Fibroblast of pulmonary artery (primary cell): ENCODE data around the gene MAT1A.

Experiments used
- DNase-seq: peaks from one replicate; pipeline ENCODE4 v3.0.0-alpha.2; 2010; ENCODE audit warnings: low read depth
- H3K4me3 ChIP-seq: replicated peaks from 2 replicates; pipeline ENCODE4 v1.5.1; 2011; ENCODE audit warnings: low read depth, mild to moderate bottlenecking, control low read depth, low read length, moderate library complexity
- CTCF ChIP-seq: IDR thresholded peaks from 2 replicates; pipeline ENCODE4 v1.5.1; 2011; ENCODE audit warnings: mild to moderate bottlenecking, control low read depth, low read length, inconsistent platforms; ENCODE audit errors: missing control alignments

Gene MAT1A

DNA sequence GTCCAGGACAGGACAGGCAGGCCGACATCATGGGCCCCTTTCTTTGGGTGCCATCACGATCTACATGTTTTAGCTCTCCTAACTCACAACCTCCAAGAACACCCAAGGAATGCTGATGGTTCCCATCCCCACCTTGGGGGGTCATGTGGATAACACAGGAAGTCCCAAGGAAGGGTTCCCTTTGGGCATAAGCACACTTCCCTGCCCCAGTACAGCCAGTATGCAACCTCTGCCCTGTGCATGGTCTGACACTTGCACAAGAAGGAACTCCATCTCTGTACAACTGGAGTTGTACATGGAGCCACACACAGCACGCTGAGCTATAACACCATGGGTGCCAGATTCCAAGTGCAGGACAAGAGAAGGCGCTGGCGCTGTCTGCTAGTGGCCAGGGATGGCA, 11.0 kb downstream of the MAT1A start:
- H3K4me3 ChIP-seq: no peak overlapping the region
- TF ChIP-seq CTCF: no peak
- no peak for DNase-seq

DNA sequence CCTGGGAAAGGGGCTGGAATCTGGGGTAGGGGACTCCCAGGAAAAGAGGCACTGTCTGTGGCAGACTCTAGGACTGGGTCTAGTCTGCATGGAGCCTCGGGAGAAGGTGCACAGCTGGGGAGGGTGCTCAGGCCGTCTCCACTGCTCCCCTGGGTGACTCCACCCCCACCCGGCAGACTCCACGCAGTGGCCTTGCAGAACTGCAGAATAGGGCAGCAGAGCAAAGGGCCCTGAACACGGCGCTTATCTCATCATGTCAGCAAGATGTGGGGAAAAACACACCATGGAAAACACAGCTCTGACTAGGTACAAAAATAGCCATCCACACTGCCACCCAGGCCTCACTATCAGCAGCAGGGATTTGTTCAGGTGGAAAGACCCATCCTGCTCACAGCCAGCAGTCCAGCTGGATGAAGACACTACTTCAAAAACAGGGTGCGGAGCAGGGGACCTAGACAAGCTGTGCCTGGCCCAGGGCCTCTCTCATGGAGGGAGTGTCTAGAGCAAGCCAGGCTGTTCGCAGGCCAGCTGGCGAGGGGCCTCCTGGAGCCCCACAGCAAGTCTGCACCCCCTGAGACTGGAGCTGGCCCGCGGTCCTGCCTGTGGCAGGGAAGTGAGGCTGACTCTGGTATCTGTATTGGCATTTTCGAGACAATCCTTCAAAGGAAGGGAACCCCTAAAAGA, 11.7 kb downstream of the MAT1A start:
- TF ChIP-seq CTCF: no peak
- DNase-seq: no peak
- no peak overlapping the region for H3K4me3 ChIP-seq

- H3K4me3 ChIP-seq: no peak overlapping the region
- no peak for TF ChIP-seq CTCF
- no peak for DNase-seq
Measured at GRCh38 chr10:80277016-80277415, 12.4 kb downstream of the MAT1A start.

- TF ChIP-seq CTCF: no peak
- DNase-seq: no peak
- H3K4me3 ChIP-seq: no peak overlapping the region
Measured at GRCh38 chr10:80276335-80276734, 13.1 kb downstream of the MAT1A start.

DNA sequence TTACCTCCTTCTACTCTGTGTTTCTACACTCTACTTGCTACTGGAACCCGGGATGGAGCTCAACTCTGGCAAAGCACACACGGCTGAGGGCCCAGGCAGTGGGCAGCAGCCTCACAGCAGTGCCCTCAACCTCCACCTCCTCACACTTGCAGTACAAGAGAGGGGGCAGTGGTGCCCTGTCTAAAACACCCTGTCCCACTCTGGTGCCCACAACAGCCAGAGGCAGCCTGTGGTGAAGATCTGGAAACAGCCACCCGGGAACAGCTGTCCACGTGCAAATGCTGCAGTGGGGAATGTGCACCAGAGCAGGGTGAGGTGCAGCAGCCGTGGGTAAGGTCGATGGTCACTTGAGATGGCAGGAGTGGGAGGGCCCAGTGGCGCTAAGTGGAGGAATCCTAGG, 13.7 kb downstream of the MAT1A start:
- H3K4me3 ChIP-seq: no peak overlapping the region
- no peak for DNase-seq
- no peak for TF ChIP-seq CTCF

DNA sequence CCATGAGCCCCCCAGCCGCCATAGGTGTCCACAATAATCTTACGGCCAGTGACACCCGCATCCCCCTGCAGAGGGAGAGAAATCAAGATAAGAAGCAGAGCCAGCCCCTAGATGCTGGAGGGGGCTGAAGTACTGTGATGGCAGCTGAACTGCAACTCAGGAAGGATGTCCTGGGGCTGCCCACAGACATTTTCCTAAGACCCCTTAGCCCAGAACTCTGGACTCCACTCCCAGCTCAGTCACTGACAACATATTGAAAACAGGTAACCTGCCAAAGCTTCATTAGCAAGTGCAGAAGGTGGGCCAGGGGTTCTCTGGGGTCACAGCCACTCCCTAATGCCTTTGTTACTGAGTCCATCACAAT, 14.3 kb downstream of the MAT1A start:
- TF ChIP-seq CTCF: no peak
- no peak for DNase-seq
- H3K4me3 ChIP-seq: no peak overlapping the region

DNA sequence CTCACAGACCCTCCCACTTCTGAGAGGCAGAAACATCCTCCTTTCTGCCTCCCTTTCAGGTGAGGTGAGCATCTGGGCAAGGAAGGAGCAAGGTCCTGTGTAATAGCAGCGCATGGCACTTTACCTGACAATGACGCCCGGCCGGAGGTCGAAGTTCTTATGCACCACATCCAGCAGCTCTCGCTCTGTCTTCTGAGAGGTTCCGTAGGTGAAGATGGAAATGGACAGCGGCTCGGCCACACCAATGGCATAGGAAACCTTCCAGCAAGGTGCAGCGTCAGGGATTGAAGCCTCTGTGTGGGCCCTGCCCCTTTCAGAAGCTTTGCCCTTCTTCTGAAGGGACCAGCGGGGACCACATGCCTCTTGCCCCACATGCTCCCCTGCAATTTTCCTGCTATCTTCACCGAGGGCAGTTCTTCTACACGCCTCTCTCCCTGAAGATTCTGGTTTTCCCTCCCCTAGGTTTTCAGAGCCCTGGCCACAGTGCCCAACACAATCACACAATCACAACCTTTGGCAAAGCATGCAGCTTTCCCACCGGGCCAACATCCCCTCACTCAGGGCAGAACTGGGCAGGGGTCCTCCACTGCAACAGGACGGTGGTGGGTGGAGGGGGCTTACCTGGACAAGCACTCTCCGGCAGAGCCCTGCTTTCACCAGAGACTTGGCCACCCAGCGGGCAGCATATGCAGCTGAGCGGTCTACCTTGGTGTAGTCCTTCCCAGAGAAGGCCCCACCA, 14.9 kb downstream of the MAT1A start:
- TF ChIP-seq CTCF: no peak
- no peak overlapping the region for H3K4me3 ChIP-seq
- no peak for DNase-seq
